Measurements from ENCODE around the gene ENPP7.

ENPP7 gene

GRCh38 chr17:79733692-79734070, 2.9 kb downstream of the ENPP7 start:
- DNase-seq = no peak

- DNase-seq = no peak
Observed at GRCh38 chr17:79735096-79735495, 4.4 kb downstream of the ENPP7 start.

GRCh38 chr17:79737046-79737921, 6.5 kb downstream of the ENPP7 start:
- no peak for DNase-seq

GRCh38 chr17:79737922-79738578, 7.3 kb downstream of the ENPP7 start:
- no peak for DNase-seq

GRCh38 chr17:79738643-79739042, 7.9 kb downstream of the ENPP7 start:
- no peak for DNase-seq

- DNase-seq = no peak
Observed at GRCh38 chr17:79739148-79740062, 8.7 kb downstream of the ENPP7 start.

GRCh38 chr17:79740413-79740812, 9.7 kb downstream of the ENPP7 start:
- DNase-seq = no peak

- no peak for DNase-seq
Observed at GRCh38 chr17:79741401-79741750, 10.6 kb downstream of the ENPP7 start.

- DNase-seq = peak; percentile 84
Observed at GRCh38 chr17:79741751-79742588, 11.2 kb downstream of the ENPP7 start.

GRCh38 chr17:79742589-79742918, 11.8 kb downstream of the ENPP7 start:
- DNase-seq = no peak

GRCh38 chr17:79742951-79743476, 12.3 kb downstream of the ENPP7 start:
- no peak for DNase-seq

- DNase-seq = no peak
Observed at GRCh38 chr17:79743614-79744013, 12.9 kb downstream of the ENPP7 start.

GRCh38 chr17:79745641-79746105, 14.9 kb downstream of the ENPP7 start:
- DNase-seq = no peak

- DNase-seq = no peak
Observed at GRCh38 chr17:79746889-79747507, 16.3 kb downstream of the ENPP7 start.

GRCh38 chr17:79747508-79748294, 17.0 kb downstream of the ENPP7 start:
- DNase-seq = no peak

- no peak for DNase-seq
Observed at GRCh38 chr17:79748295-79749099, 17.8 kb downstream of the ENPP7 start.

GRCh38 chr17:79749156-79749815, 18.5 kb downstream of the ENPP7 start:
- no peak for DNase-seq

- DNase-seq = no peak
Observed at GRCh38 chr17:79749958-79750357, 19.2 kb downstream of the ENPP7 start.
